Parathyroid adenoma (tissue), 2 donors: ENCODE data around the gene PLIN5.

Source experiments
- H2AFZ ChIP-seq: fragments of 300-600 bp; sonication (generic); one replicate; pipeline ENCODE4 v1.7.0; 2017; ENCODE audit warnings: antibody characterized with exemption, mild to moderate bottlenecking
- H3K27ac ChIP-seq: fragments of 300-600 bp; sonication (generic); one replicate; pipeline ENCODE4 v1.7.0; 2017
- H3K27me3 ChIP-seq: fragments of 300-600 bp; sonication (generic); one replicate; pipeline ENCODE4 v1.7.0; 2017; ENCODE audit warnings: low read length; ENCODE audit not compliant: control insufficient read depth, insufficient read depth
- H3K36me3 ChIP-seq: fragments of 300-600 bp; sonication (generic); one replicate; pipeline ENCODE4 v1.7.0; 2017; ENCODE audit warnings: low read length; ENCODE audit not compliant: control insufficient read depth, insufficient read depth
- H3K4me1 ChIP-seq: fragments of 300-600 bp; sonication (generic); one replicate; pipeline ENCODE4 v1.7.0; 2017; ENCODE audit warnings: control low read depth
- H3K4me2 ChIP-seq: fragments of 300-600 bp; sonication (generic); one replicate; pipeline ENCODE4 v1.7.0; 2017; ENCODE audit warnings: low read length
- H3K4me3 ChIP-seq: fragments of 300-600 bp; sonication (generic); one replicate; pipeline ENCODE4 v1.7.0; 2017; ENCODE audit warnings: low read depth, low read length
- H3K79me2 ChIP-seq: fragments of 300-600 bp; sonication (generic); one replicate; pipeline ENCODE4 v1.7.0; 2017; ENCODE audit warnings: control low read depth
- H3K9ac ChIP-seq: fragments of 300-600 bp; sonication (generic); one replicate; pipeline ENCODE4 v1.7.0; 2017; ENCODE audit warnings: mild to moderate bottlenecking
- H3K9me3 ChIP-seq: fragments of 300-600 bp; sonication (generic); one replicate; pipeline ENCODE4 v1.7.0; 2017; ENCODE audit warnings: low read length; ENCODE audit not compliant: control insufficient read depth
- CTCF ChIP-seq: fragments of 300-600 bp; sonication (generic); IDR thresholded peaks from one replicate; pipeline ENCODE4 v1.7.0; 2017; ENCODE audit warnings: antibody characterized with exemption, mild to moderate bottlenecking
- donor health status: primary hyperparathyroidism.

PLIN5 gene

GRCh38 chr19:4477034-4477801, 57.8 kb downstream of the PLIN5 start:
- Histone ChIP-seq H3K9ac (no peak overlapping the region), H3K4me3 (no peak overlapping the region), H3K9me3 (no peaks in the 10 kb centered on the region), H2AFZ (no peak overlapping the region), H3K4me2 (no peak overlapping the region), H3K27me3 (no peaks in the 10 kb centered on the region), H3K4me1 (no peaks in the 10 kb centered on the region), H3K27ac (no peak overlapping the region), H3K36me3 (no peaks in the 10 kb centered on the region), H3K79me2 (peaks cover 17% of the 10 kb centered on the region)
- TF ChIP-seq CTCF, result no peak

GRCh38 chr19:4474514-4475022, 60.5 kb downstream of the PLIN5 start:
- no peak overlapping the region for H2AFZ ChIP-seq
- H3K9ac ChIP-seq, result no peak overlapping the region
- H3K4me3 ChIP-seq, result peak overlapping the region; percentile 1
- H3K27me3 ChIP-seq, result no peaks in the 10 kb centered on the region
- no peak overlapping the region for H3K27ac ChIP-seq
- no peak overlapping the region for H3K4me2 ChIP-seq
- H3K36me3 ChIP-seq, result no peaks in the 10 kb centered on the region
- no peak for TF ChIP-seq CTCF
- no peaks in the 10 kb centered on the region for H3K9me3 ChIP-seq
- H3K79me2 ChIP-seq, result peaks cover 20% of the 10 kb centered on the region
- peaks cover 4% of the 10 kb centered on the region for H3K4me1 ChIP-seq

GRCh38 chr19:4473763-4474513, 61.1 kb downstream of the PLIN5 start:
- Histone ChIP-seq H3K27me3 (no peaks in the 10 kb centered on the region), H3K4me3 (peak overlapping the region; percentile 1), H3K36me3 (no peaks in the 10 kb centered on the region), H3K4me2 (peak overlapping the region; percentile 21), H3K27ac (no peak overlapping the region), H3K4me1 (peaks cover 4% of the 10 kb centered on the region), H2AFZ (no peak overlapping the region), H3K79me2 (peaks cover 20% of the 10 kb centered on the region), H3K9me3 (no peaks in the 10 kb centered on the region), H3K9ac (no peak overlapping the region)
- TF ChIP-seq CTCF, result no peak

GRCh38 chr19:4473011-4473762, 61.8 kb downstream of the PLIN5 start:
- Histone ChIP-seq H3K9me3 (no peaks in the 10 kb centered on the region), H3K4me1 (peaks cover 4% of the 10 kb centered on the region), H3K4me2 (peak overlapping the region; percentile 88), H3K9ac (peak overlapping the region; percentile 75), H3K4me3 (peak overlapping the region; percentile 69), H3K79me2 (peaks cover 18% of the 10 kb centered on the region), H3K27me3 (no peaks in the 10 kb centered on the region), H3K27ac (no peak overlapping the region), H3K36me3 (no peaks in the 10 kb centered on the region), H2AFZ (no peak overlapping the region)
- TF ChIP-seq CTCF, result no peak
